HG03565 (cell line): ENCODE measurements around the gene MSANTD1.

Experiments
- ATAC-seq: cut with Tn5 transposase; IDR thresholded peaks from one replicate; pipeline ENCODE4 v1.9.1; 2021; ENCODE audit warnings: mild to moderate bottlenecking, moderate library complexity; ENCODE audit not compliant: unreplicated experiment

Gene MSANTD1

GRCh38 chr4:3261411-3262207 lies 12.7 kb downstream of the MSANTD1 start:
- ATAC-seq: no peak

GRCh38 chr4:3262208-3263052 lies 13.5 kb downstream of the MSANTD1 start:
- ATAC-seq: no peak

GRCh38 chr4:3263053-3263875 lies 14.3 kb downstream of the MSANTD1 start:
- no peak for ATAC-seq

GRCh38 chr4:3263876-3264193 lies 14.9 kb downstream of the MSANTD1 start:
- no peak for ATAC-seq

GRCh38 chr4:3266076-3266475 lies 17.1 kb downstream of the MSANTD1 start:
- no peak for ATAC-seq

GRCh38 chr4:3267576-3268394 lies 18.8 kb downstream of the MSANTD1 start:
- ATAC-seq: no peak

GRCh38 chr4:3268395-3269104 lies 19.6 kb downstream of the MSANTD1 start:
- ATAC-seq: no peak

- ATAC-seq: no peak
Measured at GRCh38 chr4:3269105-3269927, 20.4 kb downstream of the MSANTD1 start.

GRCh38 chr4:3269991-3270611 lies 21.1 kb downstream of the MSANTD1 start:
- no peak for ATAC-seq

GRCh38 chr4:3271131-3271530 lies 22.2 kb downstream of the MSANTD1 start:
- no peak for ATAC-seq

GRCh38 chr4:3276986-3277385 lies 28.0 kb downstream of the MSANTD1 start:
- ATAC-seq: no peak

- ATAC-seq: no peak
Measured at GRCh38 chr4:3280466-3280865, 31.5 kb downstream of the MSANTD1 start.

- ATAC-seq: no peak
Measured at GRCh38 chr4:3283483-3283882, 34.5 kb downstream of the MSANTD1 start.

GRCh38 chr4:3283916-3284315 lies 35.0 kb downstream of the MSANTD1 start:
- ATAC-seq: no peak

- no peak for ATAC-seq
Measured at GRCh38 chr4:3284734-3285557, 36.0 kb downstream of the MSANTD1 start.

GRCh38 chr4:3285558-3286334 lies 36.8 kb downstream of the MSANTD1 start:
- ATAC-seq: peak; percentile 81
